Activated T-helper 1 cell treated with anti-CD3 and anti-CD28 coated beads, Interleukin-2, amount 50 U/mL, for 16 hours (primary cell): ENCODE results near the gene LRRC4C.
"Not testable (repeated sequence)": the region's sequence is repeated elsewhere in the genome, so short reads cannot be mapped to it uniquely, and the experiment has no call there.

Source experiments
- DNase-seq, 2 donors: peaks; one replicate each; pipeline ENCODE4 v3.0.0-alpha.2; 2020; ENCODE audit warnings: low read depth in 1 of 2, low spot score in 1 of 2

LRRC4C gene

GRCh38 chr11:41040474-41040873 lies 419.0 kb downstream of the LRRC4C start:
- DNase-seq: no peak

DNA sequence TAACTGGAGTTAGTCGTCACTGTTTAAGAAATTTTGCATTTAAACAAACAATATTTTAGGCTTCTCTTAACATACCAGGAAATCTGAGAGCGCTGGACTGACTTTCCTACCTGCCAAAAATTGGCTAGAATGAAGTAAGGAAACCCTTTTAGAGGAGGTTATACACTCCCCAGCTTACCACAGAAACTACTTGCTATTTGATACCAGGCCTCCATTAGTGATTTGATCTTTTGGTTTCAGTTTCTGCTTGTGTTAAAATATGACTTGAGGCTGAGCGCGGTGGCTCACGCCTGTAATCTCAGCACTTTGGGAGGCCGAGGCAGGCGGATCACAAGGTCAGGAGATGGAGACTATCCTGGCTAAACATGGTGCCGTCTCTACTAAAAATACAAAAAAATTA lies 419.9 kb downstream of the LRRC4C start:
- DNase-seq: no peak

- no peak for DNase-seq
Measured at GRCh38 chr11:41031551-41032060, 427.8 kb downstream of the LRRC4C start.

GRCh38 chr11:41020259-41020658 lies 439.2 kb downstream of the LRRC4C start:
- DNase-seq: no peak

GRCh38 chr11:41019666-41020065 lies 439.8 kb downstream of the LRRC4C start:
- not testable (repeated sequence) for DNase-seq

- DNase-seq: no peak
Measured at GRCh38 chr11:41018224-41018623, 441.2 kb downstream of the LRRC4C start.

GRCh38 chr11:41010361-41011050 lies 448.9 kb downstream of the LRRC4C start:
- no peak for DNase-seq

GRCh38 chr11:41005986-41006385 lies 453.5 kb downstream of the LRRC4C start:
- DNase-seq: no peak

GRCh38 chr11:41003339-41004282 lies 455.8 kb downstream of the LRRC4C start:
- no peak for DNase-seq

GRCh38 chr11:40998920-40999319 lies 460.5 kb downstream of the LRRC4C start:
- DNase-seq: no peak

DNA sequence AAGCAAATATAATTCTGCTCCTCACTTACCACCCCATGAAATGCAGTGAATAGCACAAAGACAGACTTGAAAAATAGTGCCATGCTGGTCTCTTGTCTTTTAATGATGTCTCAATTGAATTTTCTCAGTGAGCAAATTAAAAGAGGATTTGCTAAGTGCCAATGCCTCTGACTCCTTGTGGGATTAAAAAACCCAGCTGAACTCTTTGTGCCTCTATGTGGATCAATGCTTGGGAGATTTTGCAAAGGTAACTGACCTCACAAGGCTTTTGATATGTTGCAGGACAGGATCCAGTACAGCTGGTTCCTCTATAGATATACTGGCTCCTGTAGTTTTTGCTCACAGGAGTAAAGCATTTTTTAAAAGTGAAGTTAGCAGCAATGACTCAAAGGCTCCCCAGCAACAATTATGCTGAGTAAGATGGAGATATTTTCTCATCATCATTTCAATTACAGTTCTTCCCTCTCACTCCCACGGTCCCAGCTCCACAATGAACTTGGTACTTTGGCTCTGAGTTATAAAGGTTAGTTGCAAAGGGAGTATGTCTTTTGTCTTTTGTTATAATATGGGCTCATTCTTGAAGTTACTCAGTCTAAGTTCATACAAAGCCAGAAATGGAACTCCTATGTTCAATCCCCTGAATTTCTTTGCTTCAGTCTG lies 471.5 kb downstream of the LRRC4C start:
- DNase-seq: no peak

DNA sequence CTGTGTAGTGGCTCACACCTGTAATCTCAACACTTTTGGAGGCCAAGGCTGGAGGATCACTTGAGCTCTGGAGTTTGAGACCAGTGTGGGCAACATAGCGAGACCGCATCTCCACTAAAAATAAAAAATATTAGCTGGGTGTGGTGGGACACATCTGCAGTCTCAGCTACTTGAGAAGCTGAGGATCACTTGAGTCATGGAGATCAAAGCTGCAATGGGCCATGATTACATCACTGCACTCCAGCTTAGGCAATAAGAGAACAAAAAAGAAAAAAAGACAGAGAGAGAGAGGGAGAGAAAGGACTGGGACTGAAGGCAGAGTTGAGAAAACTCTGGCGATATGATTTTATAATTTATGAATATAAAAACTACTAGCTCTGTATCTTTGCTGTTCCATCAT lies 473.1 kb downstream of the LRRC4C start:
- no peak for DNase-seq

DNA sequence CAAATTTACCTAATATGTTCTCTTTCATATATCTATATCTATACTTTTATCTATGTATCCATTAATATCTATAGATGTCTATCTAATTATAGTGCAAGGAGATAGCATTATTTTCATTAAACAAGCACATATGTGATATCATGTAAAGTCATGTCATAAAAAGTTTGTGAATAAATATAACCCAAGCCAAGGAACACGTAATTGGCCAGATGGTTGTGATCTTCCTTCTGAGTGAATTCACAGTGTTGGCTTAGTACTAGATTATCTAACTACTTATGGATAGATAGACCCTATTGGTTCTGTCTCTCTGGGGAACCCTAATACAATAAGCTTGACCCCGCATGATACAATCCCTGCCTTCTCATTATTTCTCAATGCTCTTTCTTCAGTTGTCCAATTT lies 484.4 kb downstream of the LRRC4C start:
- no peak for DNase-seq

- DNase-seq: no peak
Measured at GRCh38 chr11:40974186-40974795, 485.2 kb downstream of the LRRC4C start.

DNA sequence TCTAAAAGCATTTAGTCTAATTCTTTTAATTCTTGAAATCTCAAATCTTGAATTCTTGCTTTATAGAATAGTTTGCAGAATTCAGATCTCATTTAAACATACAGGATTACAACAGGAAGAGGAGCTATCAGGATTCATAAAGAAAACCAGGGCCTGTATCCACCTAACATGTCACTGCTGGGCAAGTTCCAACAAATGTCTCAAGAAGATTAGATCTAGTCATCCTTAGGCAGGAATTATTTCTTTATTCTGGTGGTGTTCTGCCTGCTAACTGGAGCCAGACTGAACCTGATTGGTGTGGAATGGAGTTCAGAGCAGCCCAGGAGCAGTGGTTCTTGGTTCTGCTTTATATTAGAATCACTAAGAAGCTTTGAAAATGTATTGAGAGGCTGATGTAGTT lies 500.7 kb downstream of the LRRC4C start:
- no peak for DNase-seq

GRCh38 chr11:40952479-40952878 lies 507.0 kb downstream of the LRRC4C start:
- DNase-seq: no peak

DNA sequence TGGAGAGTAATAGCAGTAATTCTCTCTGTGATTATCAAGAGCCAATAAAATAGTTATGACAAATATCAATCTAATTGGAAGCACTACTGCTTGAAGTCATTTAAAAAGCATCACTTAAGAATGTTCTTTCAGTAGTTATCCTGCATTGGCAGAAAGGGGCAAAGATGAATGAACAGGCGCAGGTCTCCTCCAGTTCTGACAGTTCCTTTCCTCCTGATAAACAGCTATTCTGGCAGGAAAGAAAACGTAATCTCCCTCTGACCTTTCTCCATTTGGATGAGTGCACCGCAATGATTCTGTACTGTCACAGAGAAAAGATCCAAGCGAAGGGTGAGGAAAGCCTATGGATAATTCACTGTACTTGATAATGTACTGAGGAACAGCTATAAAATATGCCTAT lies 521.5 kb downstream of the LRRC4C start:
- DNase-seq: no peak

DNA sequence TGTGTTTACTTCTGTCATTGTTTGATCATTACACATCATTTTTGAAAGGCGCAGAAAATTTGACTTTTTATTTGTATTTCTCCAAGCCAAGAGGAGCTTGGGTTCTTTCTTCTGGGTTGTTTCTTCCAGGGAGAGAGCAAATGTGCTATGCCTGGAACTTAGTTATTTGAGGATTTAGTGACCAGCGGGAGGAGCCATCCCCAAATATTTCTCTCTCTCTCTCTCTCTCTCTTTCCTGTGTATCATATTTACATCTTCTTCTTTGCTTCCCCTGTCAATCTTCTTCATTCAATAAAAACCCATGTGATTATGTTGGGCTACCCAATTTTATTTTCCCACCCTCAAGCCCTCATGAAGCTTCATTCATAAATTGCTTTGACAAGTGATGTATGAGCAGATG lies 534.5 kb downstream of the LRRC4C start:
- no peak for DNase-seq

- DNase-seq: no peak
Measured at GRCh38 chr11:40921246-40921645, 538.2 kb downstream of the LRRC4C start.

DNA sequence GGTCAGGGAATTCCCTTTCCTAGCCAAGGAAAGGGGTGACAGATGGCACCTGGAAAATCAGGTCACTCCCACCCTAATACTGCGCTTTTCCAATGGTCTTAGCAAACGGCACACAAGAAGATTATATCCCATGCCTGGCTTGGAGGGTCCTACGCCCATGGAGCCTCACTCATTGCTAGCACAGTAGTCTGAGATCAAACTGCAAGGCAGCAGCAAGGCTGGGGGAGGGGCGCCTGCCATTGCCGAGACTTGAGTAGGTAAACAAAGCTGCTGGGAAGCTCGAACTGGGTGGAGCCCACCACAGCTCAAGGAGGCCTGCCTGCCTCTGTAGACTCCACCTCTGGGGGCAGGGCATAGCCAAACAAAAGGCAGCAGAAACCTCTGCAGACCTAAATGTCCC lies 548.7 kb downstream of the LRRC4C start:
- not testable (repeated sequence) for DNase-seq

DNA sequence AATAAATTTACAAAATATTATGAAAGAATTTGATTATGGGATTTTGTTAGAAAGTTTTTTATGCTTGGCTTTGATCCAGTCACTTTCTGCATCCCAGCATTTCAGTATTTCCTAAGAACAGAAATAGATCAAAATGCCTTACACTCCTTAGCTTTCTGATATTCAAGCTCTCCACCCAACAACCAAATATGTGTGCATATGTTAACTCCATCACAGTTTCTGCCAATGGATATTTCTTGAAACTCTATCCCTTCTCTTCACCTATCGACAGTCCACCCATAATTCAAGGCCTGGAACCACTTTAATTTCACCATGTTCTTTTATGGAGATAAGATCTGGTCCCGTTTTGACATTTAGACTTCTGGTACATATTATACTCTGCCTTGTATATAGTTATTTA lies 565.0 kb downstream of the LRRC4C start:
- no peak for DNase-seq
